Left ventricle myocardium superior (tissue), 1 donor: Measurements from ENCODE around the gene KLHL21. TPM values are rescaled to one million over a fixed set of nuclear protein-coding genes. Genes with fewer than 3 reads are reported as not detected.

ENCODE experiments used
- total RNA-seq: library from RNA; stranded (reverse); fragmentation: NEBNext Ultra II Directional; extraction: Animal tissue kit (Norgen Biotek cat#: 25700); gene quantifications from one replicate; pipeline ENCODE4 v1.2.1, GENCODE V29; 2021
- donor health status: DM: no; HTN: yes; CAD: no; lungs with severe emphysema.

Gene KLHL21
- total RNA-seq, 1 donor from 2014 or later: 131 TPM

Other genes starting within 250 kb of the KLHL21 start
- 7.8 TPM for gene ACOT7, start 209.1 kb downstream of the KLHL21 start, total RNA-seq
- gene HES2, start 182.9 kb downstream of the KLHL21 start, total RNA-seq: not detected
- gene ESPN, start 178.1 kb downstream of the KLHL21 start, total RNA-seq: 0.77 TPM
- 10.8 TPM for gene TNFRSF25, start 136.7 kb downstream of the KLHL21 start, total RNA-seq
- 16.9 TPM for gene PLEKHG5, start 111.2 kb downstream of the KLHL21 start, total RNA-seq
- gene NOL9, start 48.4 kb downstream of the KLHL21 start, total RNA-seq: 12.9 TPM
- gene TAS1R1, start 47.6 kb downstream of the KLHL21 start, total RNA-seq: not detected
- gene ZBTB48, start 22.9 kb downstream of the KLHL21 start, total RNA-seq: 13.3 TPM
- gene PHF13, start 10.9 kb upstream of the KLHL21 start, total RNA-seq: 7.5 TPM
- 14.9 TPM for gene THAP3, start 22.0 kb upstream of the KLHL21 start, total RNA-seq
- 78.6 TPM for gene DNAJC11, start 98.9 kb upstream of the KLHL21 start, total RNA-seq
- gene CAMTA1, start 182.6 kb upstream of the KLHL21 start, total RNA-seq: 166 TPM